ACC112 (cell line): ENCODE results near the gene FLVCR2.

Experiments
- H2AFZ ChIP-seq: fragments of 200-600 bp; sonication (generic); one replicate; pipeline ENCODE4 v1.6.0; 2017; ENCODE audit warnings: antibody characterized with exemption, low read length; ENCODE audit not compliant: unreplicated experiment
- H3K27ac ChIP-seq: fragments of 200-600 bp; sonication (generic); 2 replicates; pipeline ENCODE4 v1.5.1; 2014; ENCODE audit warnings: low read depth, mild to moderate bottlenecking, antibody characterized with exemption, low read length, moderate library complexity
- H3K27me3 ChIP-seq: fragments of 200-600 bp; sonication (generic); 2 replicates; pipeline ENCODE4 v1.6.1; 2014; ENCODE audit warnings: mild to moderate bottlenecking, antibody characterized with exemption, low read length, moderate library complexity, mixed read lengths; ENCODE audit not compliant: insufficient read depth
- H3K36me3 ChIP-seq: fragments of 200-600 bp; sonication (generic); 2 replicates; pipeline ENCODE4 v1.6.1; 2016; ENCODE audit warnings: mild to moderate bottlenecking, antibody characterized with exemption, low read length, moderate library complexity, mixed read lengths; ENCODE audit not compliant: insufficient read depth
- H3K4me1 ChIP-seq: fragments of 200-600 bp; sonication (generic); one replicate; pipeline ENCODE4 v1.6.1; 2016; ENCODE audit warnings: low read length, mixed read lengths; ENCODE audit not compliant: insufficient read depth, unreplicated experiment, control insufficient read depth
- H3K4me3 ChIP-seq: fragments of 200-600 bp; sonication (generic); 2 replicates; pipeline ENCODE4 v1.5.1; 2014; ENCODE audit warnings: mild to moderate bottlenecking, low read depth, low read length
- H3K79me2 ChIP-seq: fragments of 200-600 bp; sonication (generic); one replicate; pipeline ENCODE4 v1.6.0; 2016; ENCODE audit warnings: low read length; ENCODE audit not compliant: control insufficient read depth, unreplicated experiment, insufficient read depth

FLVCR2 gene

DNA sequence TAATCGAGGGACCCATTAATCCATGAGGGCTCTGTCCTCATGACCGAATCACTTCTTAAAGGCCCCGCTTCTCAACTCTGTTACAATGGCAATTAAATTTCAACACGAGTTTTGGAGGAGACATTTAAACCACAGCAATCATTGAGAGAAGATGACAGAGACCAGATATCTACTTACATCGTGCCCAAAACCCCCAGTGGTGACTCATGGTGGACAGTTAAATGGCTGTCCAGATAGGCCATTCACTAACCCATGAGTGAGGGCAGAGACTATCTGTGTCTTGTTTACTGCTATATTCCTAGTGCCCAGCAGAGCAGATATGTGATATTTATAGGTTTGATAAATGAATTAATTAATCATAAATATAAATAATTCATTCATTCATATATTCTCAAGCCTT, 20.0 kb upstream of the FLVCR2 start:
- Histone ChIP-seq H3K36me3 (no peaks in the 10 kb centered on the region), H3K4me3 (no peak overlapping the region), H3K4me1 (peaks cover 30% of the 10 kb centered on the region), H3K27ac (no peak overlapping the region), H3K79me2 (no peaks in the 10 kb centered on the region), H2AFZ (no peak overlapping the region), H3K27me3 (no peaks in the 10 kb centered on the region)

DNA sequence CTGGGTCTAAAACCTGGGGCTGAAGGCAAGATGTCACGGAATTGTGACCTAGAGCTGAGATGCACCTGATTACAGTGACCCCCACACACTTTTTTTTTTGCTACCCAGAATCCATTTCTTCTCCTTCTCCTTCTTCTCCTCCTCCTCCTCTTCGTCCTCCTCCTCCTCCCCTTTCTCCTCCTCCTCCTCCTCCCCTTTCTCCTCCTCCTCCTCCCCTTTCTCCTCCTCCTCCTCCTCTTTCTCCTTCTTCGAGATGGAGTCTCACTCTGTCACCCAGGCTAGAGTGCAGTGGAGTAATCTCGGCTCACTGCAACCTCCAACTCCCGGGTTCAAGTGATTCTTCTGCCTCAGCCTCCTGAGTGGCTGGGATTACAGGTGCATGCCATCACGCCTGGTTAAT, 19.4 kb upstream of the FLVCR2 start:
- Histone ChIP-seq H3K27ac (peak overlapping the region; percentile 82), H3K4me1 (peaks cover 30% of the 10 kb centered on the region), H3K4me3 (no peak overlapping the region), H3K79me2 (no peaks in the 10 kb centered on the region), H3K36me3 (no peaks in the 10 kb centered on the region), H2AFZ (no peak overlapping the region), H3K27me3 (no peaks in the 10 kb centered on the region)

DNA sequence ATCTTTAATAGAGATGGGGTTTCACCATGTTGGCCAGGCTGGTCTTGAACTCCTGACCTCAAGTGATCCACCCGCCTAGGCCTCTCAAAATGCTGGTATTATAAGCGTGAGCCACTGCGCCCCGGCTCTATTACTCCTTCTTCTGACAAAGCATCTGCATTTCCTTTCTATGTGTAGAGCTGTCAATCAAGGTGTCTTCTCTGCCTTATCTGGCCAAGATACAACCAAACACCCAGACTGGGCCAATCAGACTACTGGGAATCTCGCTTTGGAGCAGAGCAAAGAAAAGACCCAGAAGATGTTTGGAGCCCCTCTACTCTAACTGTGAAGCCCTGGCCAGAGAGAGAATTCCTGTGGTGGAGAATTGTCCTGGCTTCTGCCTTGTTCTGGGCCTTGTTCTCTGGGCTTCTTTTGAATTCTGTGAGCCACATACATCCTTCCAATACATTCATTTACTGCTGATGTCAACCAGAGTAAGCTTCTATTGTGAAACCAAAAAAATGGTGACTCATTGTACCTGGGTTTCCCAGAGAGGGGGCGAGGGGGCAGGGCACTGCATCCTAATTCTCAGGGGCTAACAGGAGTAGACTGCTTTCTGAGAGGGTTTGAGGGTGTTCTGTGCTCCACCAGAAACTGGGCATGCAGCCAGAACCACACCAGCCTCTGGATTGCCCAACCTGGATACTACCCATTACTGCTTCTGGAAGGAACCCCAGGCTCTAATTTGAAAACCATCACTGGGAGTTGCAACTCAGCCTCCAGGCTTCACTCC, 18.8 kb upstream of the FLVCR2 start:
- Histone ChIP-seq H3K27ac (peak overlapping the region; percentile 82), H3K4me3 (no peak overlapping the region), H2AFZ (no peak overlapping the region), H3K79me2 (no peaks in the 10 kb centered on the region), H3K36me3 (no peaks in the 10 kb centered on the region), H3K4me1 (peaks cover 24% of the 10 kb centered on the region), H3K27me3 (no peaks in the 10 kb centered on the region)

DNA sequence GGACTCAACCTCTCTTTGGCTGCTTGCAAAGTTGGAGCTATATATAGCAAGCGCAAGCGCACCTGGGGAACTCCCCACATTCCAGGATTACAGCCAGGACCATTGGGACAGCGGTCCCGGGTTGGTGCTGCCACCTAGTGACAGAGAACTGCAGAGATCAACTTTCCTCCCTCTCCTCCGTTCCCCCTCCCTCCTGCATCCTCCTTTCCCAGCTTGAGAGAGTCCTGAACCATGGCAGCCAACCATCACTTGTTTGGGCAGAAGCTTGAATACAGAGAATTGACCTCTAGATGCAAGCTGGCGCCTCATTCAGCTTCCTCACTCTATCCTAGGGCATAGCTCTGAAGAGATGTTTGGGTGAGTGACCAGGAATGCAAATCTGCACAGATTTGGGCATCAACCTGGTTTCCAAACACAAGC, 17.4 kb upstream of the FLVCR2 start:
- no peak overlapping the region for H2AFZ ChIP-seq
- no peak overlapping the region for H3K4me3 ChIP-seq
- no peaks in the 10 kb centered on the region for H3K36me3 ChIP-seq
- H3K79me2 ChIP-seq, result no peaks in the 10 kb centered on the region
- H3K4me1 ChIP-seq, result peaks cover 22% of the 10 kb centered on the region
- H3K27ac ChIP-seq, result no peak overlapping the region
- H3K27me3 ChIP-seq, result no peaks in the 10 kb centered on the region

DNA sequence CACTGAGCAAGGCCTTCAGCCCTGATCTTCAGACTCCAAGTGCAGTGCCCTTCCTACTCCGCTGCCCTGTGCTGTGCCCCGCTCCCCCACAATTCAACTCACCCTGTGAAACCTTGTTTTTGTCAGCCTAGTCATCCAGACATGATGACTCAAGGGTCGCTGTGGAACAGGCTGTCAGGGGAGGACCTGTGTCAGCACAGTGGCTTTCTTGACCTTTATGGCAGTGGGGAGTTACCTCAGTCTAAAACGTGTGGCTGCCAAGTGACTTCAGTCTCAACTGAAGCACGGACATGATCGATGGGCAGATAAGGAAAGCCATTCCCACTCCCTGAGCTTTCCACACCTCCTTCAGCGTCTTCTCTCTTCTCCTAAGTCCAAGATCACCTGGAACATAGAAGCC, 16.3 kb upstream of the FLVCR2 start:
- Histone ChIP-seq H2AFZ (no peak overlapping the region), H3K4me3 (no peak overlapping the region), H3K27ac (no peak overlapping the region), H3K79me2 (no peaks in the 10 kb centered on the region), H3K27me3 (no peaks in the 10 kb centered on the region), H3K36me3 (no peaks in the 10 kb centered on the region), H3K4me1 (peaks cover 22% of the 10 kb centered on the region)

DNA sequence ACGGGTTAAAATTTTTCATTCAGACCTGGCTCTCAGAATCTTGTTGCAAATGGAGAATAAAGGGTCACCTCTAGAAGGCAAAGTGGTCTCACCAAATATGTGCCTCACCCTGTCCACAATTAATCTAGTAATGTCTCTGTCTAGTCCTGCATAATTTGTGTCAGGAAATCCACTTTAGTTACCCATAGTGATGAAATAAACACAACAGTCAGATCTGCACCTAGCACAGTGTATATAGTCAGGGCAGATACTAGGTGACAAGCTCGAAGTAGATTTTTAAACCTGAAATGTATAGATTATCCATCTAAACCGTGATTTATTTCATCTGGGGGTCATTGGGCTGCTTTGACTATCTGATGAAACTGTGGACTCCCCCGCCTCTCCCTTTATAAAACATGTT, 15.9 kb upstream of the FLVCR2 start:
- Histone ChIP-seq H3K27ac (no peak overlapping the region), H3K79me2 (no peaks in the 10 kb centered on the region)

DNA sequence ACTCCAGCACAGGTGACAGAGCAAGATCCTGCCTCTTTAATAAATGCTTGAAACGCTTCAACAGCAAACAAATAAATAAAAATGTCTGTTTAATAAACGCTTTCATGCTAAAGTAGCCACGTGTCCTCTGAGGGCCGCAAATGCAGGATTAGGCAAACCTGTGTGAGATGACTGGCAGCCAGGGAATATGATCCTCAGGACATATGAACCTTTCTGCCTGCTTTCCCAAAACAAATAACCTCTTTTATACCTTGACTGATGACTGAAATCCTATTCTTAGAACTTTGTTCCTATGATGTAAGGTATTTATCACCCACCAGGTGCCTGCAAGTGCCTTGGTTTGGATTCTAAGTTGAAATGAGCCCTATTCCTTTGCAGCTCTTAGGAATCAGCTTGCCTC, 14.5 kb upstream of the FLVCR2 start:
- H3K36me3 ChIP-seq, result no peaks in the 10 kb centered on the region
- no peak overlapping the region for H3K27ac ChIP-seq
- H3K4me1 ChIP-seq, result peaks cover 22% of the 10 kb centered on the region
- no peaks in the 10 kb centered on the region for H3K79me2 ChIP-seq
- H3K4me3 ChIP-seq, result no peak overlapping the region
- H2AFZ ChIP-seq, result no peak overlapping the region
- H3K27me3 ChIP-seq, result no peaks in the 10 kb centered on the region

More for the DNA sequence above, 15.9 kb upstream of the FLVCR2 start:
- no peak overlapping the region for H2AFZ ChIP-seq
- peaks cover 22% of the 10 kb centered on the region for H3K4me1 ChIP-seq
- no peaks in the 10 kb centered on the region for H3K27me3 ChIP-seq
- no peaks in the 10 kb centered on the region for H3K36me3 ChIP-seq
- no peak overlapping the region for H3K4me3 ChIP-seq

DNA sequence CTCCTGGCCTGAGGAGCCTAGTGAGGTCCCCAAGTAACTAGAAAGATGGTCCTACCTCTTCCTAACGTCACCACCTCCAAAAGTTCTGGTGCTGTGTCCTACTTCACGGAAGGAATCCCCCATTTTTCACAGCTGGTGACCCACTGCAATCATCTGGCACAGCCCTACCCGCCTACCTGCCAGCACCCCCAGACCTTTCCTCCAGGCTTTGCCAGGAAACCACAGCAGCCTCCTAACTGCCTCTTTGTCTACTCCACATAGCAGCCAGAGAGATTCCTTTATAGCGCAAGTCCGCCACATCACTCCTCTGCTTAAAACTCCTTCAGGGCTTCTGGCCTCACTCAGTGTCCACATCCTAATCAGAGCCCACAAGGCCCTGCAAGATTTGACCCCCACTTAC, 13.4 kb upstream of the FLVCR2 start:
- Histone ChIP-seq H3K27ac (no peak overlapping the region), H3K4me1 (peaks cover 14% of the 10 kb centered on the region), H3K79me2 (no peaks in the 10 kb centered on the region), H2AFZ (no peak overlapping the region), H3K36me3 (no peaks in the 10 kb centered on the region), H3K27me3 (no peaks in the 10 kb centered on the region), H3K4me3 (no peak overlapping the region)

DNA sequence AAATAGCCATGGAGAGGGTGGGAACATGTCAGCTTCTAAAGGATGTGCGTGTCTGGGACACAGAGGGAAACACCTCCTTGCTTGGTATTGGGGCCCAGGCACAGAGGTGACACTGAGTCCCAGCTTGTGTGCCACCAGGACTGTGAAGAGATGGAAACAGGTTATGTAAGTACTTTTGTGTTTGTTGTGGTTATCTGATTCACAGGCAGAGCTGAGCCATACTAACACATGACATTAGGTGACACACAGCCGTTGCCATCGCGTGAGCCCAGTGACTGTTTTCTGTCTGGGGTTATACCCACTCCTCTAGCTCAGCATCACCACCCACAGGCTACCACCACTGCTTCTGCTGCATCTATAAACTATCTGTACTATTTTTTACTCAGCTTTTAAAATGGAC, 12.1 kb upstream of the FLVCR2 start:
- no peak overlapping the region for H3K4me3 ChIP-seq
- H2AFZ ChIP-seq, result no peak overlapping the region
- H3K27ac ChIP-seq, result no peak overlapping the region
- H3K4me1 ChIP-seq, result peaks cover 6% of the 10 kb centered on the region
- no peaks in the 10 kb centered on the region for H3K36me3 ChIP-seq
- H3K79me2 ChIP-seq, result no peaks in the 10 kb centered on the region
- no peaks in the 10 kb centered on the region for H3K27me3 ChIP-seq

DNA sequence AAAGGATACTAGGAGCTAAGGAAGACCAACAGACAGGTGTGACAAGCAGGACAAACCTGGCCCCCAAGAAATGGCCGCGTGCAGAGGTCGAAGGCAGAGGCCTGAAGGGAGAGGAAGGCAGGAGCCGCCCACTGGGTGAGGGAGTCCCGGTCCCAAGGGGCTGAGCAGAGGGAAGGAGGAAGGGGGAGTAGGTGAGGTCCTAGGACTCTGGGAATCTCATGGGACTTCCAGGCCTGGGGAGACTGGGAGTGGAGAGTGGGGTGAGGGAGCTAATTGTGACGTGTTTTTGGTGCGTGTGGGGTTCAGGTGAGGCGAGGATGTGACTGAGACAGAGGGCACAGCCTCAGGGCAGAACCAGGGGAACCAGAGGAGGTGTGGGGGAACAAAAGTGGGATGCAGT, 11.7 kb upstream of the FLVCR2 start:
- H3K4me1 ChIP-seq, result peaks cover 5% of the 10 kb centered on the region
- H2AFZ ChIP-seq, result no peak overlapping the region
- no peaks in the 10 kb centered on the region for H3K27me3 ChIP-seq
- no peak overlapping the region for H3K27ac ChIP-seq
- no peak overlapping the region for H3K4me3 ChIP-seq
- H3K79me2 ChIP-seq, result no peaks in the 10 kb centered on the region
- H3K36me3 ChIP-seq, result no peaks in the 10 kb centered on the region

DNA sequence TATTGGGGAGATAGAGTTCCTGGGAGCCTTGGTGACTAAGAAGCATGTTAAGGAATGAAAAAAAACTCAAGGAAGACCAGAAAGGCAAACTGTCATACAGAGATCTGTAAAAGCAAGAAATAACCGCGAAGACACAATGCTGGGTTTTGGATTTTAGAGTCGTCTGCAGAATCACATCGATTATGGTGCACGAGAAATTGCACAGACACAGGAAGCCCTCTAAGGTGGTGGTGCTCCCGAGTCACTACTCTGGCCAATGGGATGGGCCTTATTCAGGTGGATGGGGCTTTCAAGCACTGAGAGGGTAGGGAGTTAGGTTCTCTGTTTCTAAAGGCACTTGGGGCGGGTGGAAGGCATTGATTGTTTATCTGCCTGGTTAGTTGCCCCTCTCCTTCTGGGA, 10.3 kb upstream of the FLVCR2 start:
- Histone ChIP-seq H2AFZ (no peak overlapping the region), H3K27me3 (0 out of 2 replicates have a peak, but pooled peaks cover 3% of the 10 kb centered on the region), H3K79me2 (no peaks in the 10 kb centered on the region), H3K4me3 (no peak overlapping the region), H3K36me3 (no peaks in the 10 kb centered on the region), H3K4me1 (no peaks in the 10 kb centered on the region), H3K27ac (no peak overlapping the region)
